ENCODE data around the gene ZSCAN20. TPM values are rescaled to one million over a fixed set of nuclear protein-coding genes. Genes with fewer than 3 reads are reported as not detected.

ZSCAN20 gene
- total RNA-seq, 4 donors from 2014 or later = 4.9 to 7.3 (median 6.2) TPM

DNA sequence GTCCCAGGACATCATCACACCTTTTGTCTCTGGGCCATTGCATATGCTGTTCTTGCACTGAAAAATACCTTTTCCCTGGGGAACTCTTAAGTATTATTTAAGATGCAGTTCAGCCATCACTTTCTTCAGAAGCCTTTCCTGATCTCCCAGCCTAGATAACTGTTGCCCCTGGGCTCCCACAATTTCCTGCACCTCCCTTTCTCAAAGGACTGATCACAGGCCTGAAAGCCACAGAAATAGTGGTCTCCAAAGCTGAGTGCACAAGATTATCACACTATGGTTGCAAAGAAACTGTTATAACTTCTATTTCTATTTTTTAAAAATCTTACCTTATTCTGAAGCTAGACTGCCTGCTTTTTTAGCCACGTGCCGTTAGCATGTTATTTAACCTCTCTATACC, 2.8 kb upstream of the ZSCAN20 start:
- TF ChIP-seq CTCF (IDR thresholded peaks at IDR 0.05; ENCODE audit: low read depth) = no peak

DNA sequence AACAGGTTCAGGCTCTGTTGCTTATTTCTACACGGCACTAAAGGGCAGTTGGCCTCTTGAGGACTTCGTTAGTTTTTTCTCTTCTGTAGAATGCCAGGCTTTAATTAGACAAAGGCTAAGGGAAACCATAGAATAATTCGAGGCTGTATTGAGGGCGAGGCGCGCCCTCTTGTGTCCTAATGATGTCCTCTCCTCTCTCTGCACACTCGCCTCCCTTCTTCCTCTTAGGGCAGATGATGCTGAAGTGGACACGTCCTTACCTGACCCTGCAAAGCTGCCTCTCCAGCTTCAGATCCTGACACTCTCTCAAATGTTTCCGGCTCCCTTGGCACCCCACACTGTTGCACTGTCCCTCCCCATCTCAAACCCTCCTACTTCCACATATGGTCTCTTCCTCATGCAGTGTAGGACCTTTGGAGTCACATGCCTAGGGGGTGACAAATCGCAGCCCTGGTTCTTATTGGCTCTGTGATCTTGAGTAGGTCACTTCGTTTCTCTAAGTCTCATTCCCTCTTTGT, 1.9 kb upstream of the ZSCAN20 start:
- no peak for TF ChIP-seq CTCF (IDR thresholded peaks at IDR 0.05; ENCODE audit: low read depth)

- no peak for TF ChIP-seq CTCF (IDR thresholded peaks at IDR 0.05; ENCODE audit: low read depth)
Observed at GRCh38 chr1:33471416-33471815, 1.0 kb upstream of the ZSCAN20 start.

DNA sequence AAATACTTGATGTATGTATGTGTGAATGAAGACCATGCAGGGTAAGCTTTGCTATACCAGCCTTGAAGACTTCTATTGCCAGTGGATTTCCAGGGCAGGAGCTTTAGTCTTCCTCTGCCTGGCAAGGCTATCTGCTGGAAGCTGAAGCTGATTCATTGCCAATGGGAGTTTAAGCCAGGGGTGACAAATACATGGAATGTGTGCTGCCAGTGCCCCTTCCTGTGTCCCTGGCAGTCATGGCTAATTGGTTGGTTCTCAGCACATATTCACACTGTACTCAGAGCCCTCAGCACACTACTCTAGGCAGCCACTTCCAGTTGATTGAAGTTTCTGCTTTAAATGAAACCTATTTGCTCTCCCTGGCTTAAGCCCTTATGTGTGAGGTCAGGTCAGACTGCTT, 1.5 kb downstream of the ZSCAN20 start:
- no peak for TF ChIP-seq CTCF (IDR thresholded peaks at IDR 0.05; ENCODE audit: low read depth)

DNA sequence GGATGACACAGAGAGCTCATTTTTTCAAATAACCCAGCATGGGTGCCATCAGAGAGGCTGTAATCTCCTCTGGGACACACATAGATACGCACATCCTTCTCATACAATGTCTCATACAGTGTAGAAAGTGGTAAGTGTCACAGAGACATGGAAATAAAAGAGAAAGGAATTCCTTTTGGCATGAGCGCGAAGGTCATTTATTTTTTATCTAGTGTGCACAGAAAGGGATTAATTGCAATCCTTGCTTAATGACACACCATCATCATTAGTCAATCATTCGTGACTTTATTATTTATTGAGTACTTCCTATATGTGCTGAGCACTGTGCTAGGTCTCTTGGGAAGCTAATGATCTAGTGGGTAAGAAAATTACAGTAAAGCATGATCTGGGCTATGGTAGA, 5.0 kb downstream of the ZSCAN20 start:
- TF ChIP-seq CTCF (IDR thresholded peaks at IDR 0.05; ENCODE audit: low read depth) = no peak

GRCh38 chr1:33482412-33482811, 10.0 kb downstream of the ZSCAN20 start:
- no peak for TF ChIP-seq CTCF (IDR thresholded peaks at IDR 0.05; ENCODE audit: low read depth)

GRCh38 chr1:33488624-33489023, 16.2 kb downstream of the ZSCAN20 start:
- TF ChIP-seq CTCF (IDR thresholded peaks at IDR 0.05; ENCODE audit: low read depth) = no peak
